Caco-2 (cell line): Measurements from ENCODE around the gene LRRC8B. TPM values are rescaled to one million over a fixed set of nuclear protein-coding genes. Genes with fewer than 3 reads are reported as not detected.

Experiments used
- BruUV-seq: library from RNA; stranded (reverse); fragments of 400-500 nt; replicated peaks from 2 replicates; lab custom pipeline; 2021; lab: Mats Ljungman, UMichigan
- CTCF ChIA-PET: fragments of 300-600 bp; sonication (Branson Sonifier 250); formaldehyde crosslinking; loops from one replicate; lab custom pipeline; 2022; ENCODE audit warnings: antibody characterized with exemption; lab: Charles Lee
- POLR2A ChIA-PET: fragments of 300-600 bp; sonication (Branson Sonifier 250); formaldehyde crosslinking; loops from one replicate; lab custom pipeline; 2022; ENCODE audit warnings: antibody characterized with exemption; lab: Charles Lee
- DNase-seq, 2 experiments: peaks; one replicate each; pipeline versions ENCODE4 v3.0.0 to v3.0.0-alpha.2; 2020 to 2022
- H3K27me3 ChIP-seq: replicated peaks from 2 replicates; pipeline ENCODE4 v1.6.0; 2011; ENCODE audit warnings: low read length; ENCODE audit not compliant: control insufficient read depth, insufficient read depth
- H3K36me3 ChIP-seq: 2 replicates; pipeline ENCODE4 v1.5.1; 2011; ENCODE audit warnings: low read length; ENCODE audit not compliant: control insufficient read depth, insufficient read depth
- H3K4me1 ChIP-seq: fragments of 250-450 bp; sonication (Bioruptor Pico); 2 replicates; pipeline ENCODE4 v1.5.1; 2020; ENCODE audit warnings: mild to moderate bottlenecking
- H3K4me3 ChIP-seq: 2 replicates; pipeline ENCODE4 v1.5.1; 2011; ENCODE audit warnings: low read depth, mild to moderate bottlenecking, control low read depth, low read length
- H3K9me3 ChIP-seq: fragments of 250-450 bp; sonication (Bioruptor Pico); 2 replicates; pipeline ENCODE4 v1.5.1; 2020; ENCODE audit warnings: mild to moderate bottlenecking, moderate library complexity
- H3K27ac Mint-ChIP-seq: one replicate; pipeline ENCODE4 v1.8.0; 2022; ENCODE audit warnings: mixed read lengths; ENCODE audit not compliant: unreplicated experiment
- H3K27me3 Mint-ChIP-seq: one replicate; pipeline ENCODE4 v1.8.0; 2022; ENCODE audit warnings: mixed read lengths; ENCODE audit not compliant: insufficient read depth, unreplicated experiment
- H3K36me3 Mint-ChIP-seq: one replicate; pipeline ENCODE4 v1.8.0; 2022; ENCODE audit warnings: mild to moderate bottlenecking, mixed read lengths; ENCODE audit not compliant: insufficient read depth, unreplicated experiment
- H3K4me1 Mint-ChIP-seq: one replicate; pipeline ENCODE4 v1.8.0; 2022; ENCODE audit warnings: low read depth, mixed read lengths; ENCODE audit not compliant: unreplicated experiment
- H3K4me3 Mint-ChIP-seq: one replicate; pipeline ENCODE4 v1.8.0; 2022; ENCODE audit warnings: mild to moderate bottlenecking, moderate library complexity, mixed read lengths; ENCODE audit not compliant: unreplicated experiment
- H3K9me3 Mint-ChIP-seq: one replicate; pipeline ENCODE4 v1.8.0; 2022; ENCODE audit warnings: mixed read lengths; ENCODE audit not compliant: unreplicated experiment
- intact Hi-C: fragments of 100-400 bp; cut with micrococcal nuclease; formaldehyde crosslinking; loops from one replicate; pipeline ENCODE4 v1.10.0; 2022; ENCODE audit not compliant: unreplicated experiment
- total RNA-seq: library from RNA; stranded (reverse); gene quantifications from 2 replicates; pipeline ENCODE4 v1.2.3, GENCODE V29; 2022
- TF ChIP-seq, protein P1 (sequence below), 2 experiments: fragments of 200-600 bp in 1 of 2; IDR thresholded peaks; 1 replicate in 1 of 2; 2 replicates in 1 of 2; pipeline versions ENCODE4 v1.5.1 to v1.8.0; 2011 to 2022; ENCODE audit warnings: antibody characterized with exemption in 1 of 2, control low read depth in 1 of 2, inconsistent platforms in 1 of 2, low read depth in 1 of 2, low read length in 1 of 2, mild to moderate bottlenecking in 1 of 2, moderate library complexity in 1 of 2; ENCODE audit not compliant: insufficient read depth in 1 of 2, severe bottlenecking in 1 of 2, unreplicated experiment in 1 of 2

The LRRC8B gene
- total RNA-seq, 1 experiment from 2014 or later = 10.8 TPM

DNA sequence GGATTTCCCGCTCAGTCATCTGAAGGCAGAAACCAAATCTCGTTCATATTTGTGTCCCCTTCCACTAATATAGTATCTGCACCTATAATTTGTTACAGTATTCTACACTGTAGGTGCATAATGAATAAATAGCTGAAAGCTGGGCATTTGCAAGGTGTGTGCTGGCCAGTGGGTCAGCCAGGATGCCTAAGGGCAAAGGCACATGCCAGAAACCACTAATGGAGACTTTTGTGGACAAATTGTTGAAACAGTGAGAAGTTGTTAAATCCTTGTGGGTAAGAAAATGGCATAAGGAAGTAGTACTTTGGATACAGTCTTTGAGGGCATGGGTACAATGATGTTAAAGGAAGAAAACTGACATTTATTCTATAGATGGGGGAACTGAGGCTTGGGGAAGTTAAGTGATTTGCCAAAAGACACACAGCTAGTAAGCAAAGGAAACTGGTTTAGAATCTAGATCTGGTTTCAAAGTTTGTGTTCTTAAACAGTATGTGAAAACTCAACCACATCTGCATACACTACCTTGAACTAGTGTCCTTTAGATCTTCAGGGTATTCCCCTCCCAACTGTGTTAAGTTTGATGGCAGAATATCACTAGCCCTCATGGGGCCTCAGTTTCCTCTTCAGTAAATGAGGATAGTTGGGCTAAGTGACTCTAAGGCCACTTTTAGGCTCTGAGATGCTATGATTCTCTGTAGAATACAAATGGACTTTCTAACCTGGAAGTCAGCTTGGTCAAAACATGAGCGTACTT lies 81.8 kb downstream of the LRRC8B start:
- ChIA-PET POLR2A (no interaction called here), CTCF (no interaction called here)
- Histone ChIP-seq H3K36me3 (no peaks in the 10 kb centered on the region), H3K27me3 (no peaks in the 10 kb centered on the region), H3K4me3 (no peak overlapping the region), H3K9me3 (no peaks in the 10 kb centered on the region), H3K4me1 (no peaks in the 10 kb centered on the region)
- intact Hi-C loops = no loop called here
- Mint-ChIP-seq H3K9me3 (no peaks in the 10 kb centered on the region), H3K27me3 (no peaks in the 10 kb centered on the region), H3K4me1 (no peaks in the 10 kb centered on the region), H3K27ac (no peak overlapping the region), H3K36me3 (no peaks in the 10 kb centered on the region), H3K4me3 (no peak overlapping the region)
- no peak for DNase-seq
- TF ChIP-seq, protein P1, sequence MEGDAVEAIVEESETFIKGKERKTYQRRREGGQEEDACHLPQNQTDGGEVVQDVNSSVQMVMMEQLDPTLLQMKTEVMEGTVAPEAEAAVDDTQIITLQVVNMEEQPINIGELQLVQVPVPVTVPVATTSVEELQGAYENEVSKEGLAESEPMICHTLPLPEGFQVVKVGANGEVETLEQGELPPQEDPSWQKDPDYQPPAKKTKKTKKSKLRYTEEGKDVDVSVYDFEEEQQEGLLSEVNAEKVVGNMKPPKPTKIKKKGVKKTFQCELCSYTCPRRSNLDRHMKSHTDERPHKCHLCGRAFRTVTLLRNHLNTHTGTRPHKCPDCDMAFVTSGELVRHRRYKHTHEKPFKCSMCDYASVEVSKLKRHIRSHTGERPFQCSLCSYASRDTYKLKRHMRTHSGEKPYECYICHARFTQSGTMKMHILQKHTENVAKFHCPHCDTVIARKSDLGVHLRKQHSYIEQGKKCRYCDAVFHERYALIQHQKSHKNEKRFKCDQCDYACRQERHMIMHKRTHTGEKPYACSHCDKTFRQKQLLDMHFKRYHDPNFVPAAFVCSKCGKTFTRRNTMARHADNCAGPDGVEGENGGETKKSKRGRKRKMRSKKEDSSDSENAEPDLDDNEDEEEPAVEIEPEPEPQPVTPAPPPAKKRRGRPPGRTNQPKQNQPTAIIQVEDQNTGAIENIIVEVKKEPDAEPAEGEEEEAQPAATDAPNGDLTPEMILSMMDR (IDR thresholded peaks at IDR 0.05; ENCODE audit: insufficient read depth in 1 of 2, low read depth in 1 of 2, low read length in 1 of 2, severe bottlenecking in 1 of 2, unreplicated experiment in 1 of 2) = no peak
- no TSS peak for BruUV-seq

DNA sequence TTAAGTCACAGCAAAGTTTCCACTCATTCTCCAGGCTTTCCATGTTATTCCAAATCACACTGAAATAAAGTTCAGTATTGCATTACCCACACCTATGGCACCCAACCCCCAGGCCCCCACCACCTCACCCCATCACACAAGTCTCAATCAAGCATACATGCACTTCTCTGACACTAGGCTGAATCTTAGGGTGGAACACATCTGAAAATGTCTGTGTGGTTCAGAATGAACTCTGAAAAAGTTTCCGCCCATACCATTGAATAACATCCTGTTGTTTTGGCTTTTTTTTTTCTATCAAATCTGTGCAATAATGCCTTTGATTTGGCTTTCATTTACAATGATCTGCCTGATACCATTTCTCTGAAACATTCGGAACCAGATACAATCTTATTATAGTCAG lies 82.5 kb downstream of the LRRC8B start:
- Mint-ChIP-seq H3K9me3 (no peaks in the 10 kb centered on the region), H3K36me3 (no peaks in the 10 kb centered on the region), H3K4me3 (no peak overlapping the region), H3K27ac (no peak overlapping the region), H3K27me3 (no peaks in the 10 kb centered on the region), H3K4me1 (no peaks in the 10 kb centered on the region)
- ChIA-PET POLR2A (no interaction called here), CTCF (interaction anchor here (0.6 kb wide), 1 partner anchor 248 kb away, joined by 3 read pairs; no protein-coding TSS in a partner anchor)
- TF ChIP-seq, protein P1 (IDR thresholded peaks at IDR 0.05; ENCODE audit: insufficient read depth in 1 of 2, low read depth in 1 of 2, low read length in 1 of 2, severe bottlenecking in 1 of 2, unreplicated experiment in 1 of 2) = no peak
- Histone ChIP-seq H3K4me1 (no peaks in the 10 kb centered on the region), H3K9me3 (no peaks in the 10 kb centered on the region), H3K36me3 (no peaks in the 10 kb centered on the region), H3K4me3 (no peak overlapping the region), H3K27me3 (no peaks in the 10 kb centered on the region)
- no peak for DNase-seq
- intact Hi-C loops = no loop called here
- BruUV-seq = no TSS peak

DNA sequence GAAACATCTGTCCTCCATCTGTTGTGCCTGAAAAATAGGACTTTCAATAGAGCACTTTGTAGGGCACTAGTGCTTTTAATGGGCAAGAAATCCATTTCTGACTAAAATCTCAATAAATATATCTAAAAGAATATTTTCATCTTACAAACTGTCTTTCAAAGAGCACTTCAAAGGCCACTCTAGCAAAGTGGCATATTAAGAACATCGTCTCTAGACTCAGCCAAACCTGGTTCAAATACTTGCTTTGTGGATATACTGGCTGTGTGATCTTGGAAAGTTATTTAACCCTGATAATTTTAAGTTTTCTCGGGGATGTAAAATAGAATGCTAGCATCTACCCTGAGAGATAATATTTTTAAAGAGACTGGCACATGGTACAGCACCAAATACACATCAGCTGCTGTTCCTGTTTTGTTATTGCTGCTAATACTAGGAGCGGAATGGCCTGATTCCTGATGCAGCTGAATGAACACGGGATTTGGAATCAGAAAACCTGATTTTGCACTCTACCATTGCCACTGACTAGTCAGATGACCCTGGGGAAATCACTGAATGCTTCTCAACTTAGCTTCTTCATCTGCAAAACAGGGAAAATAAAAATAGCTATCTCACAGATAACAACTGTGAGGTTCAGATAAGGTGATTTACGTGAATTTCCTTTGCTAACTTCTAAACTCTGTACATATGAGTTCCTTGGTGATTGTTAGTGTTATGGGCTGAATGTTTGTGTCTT lies 83.1 kb downstream of the LRRC8B start:
- DNase-seq = no peak
- Mint-ChIP-seq H3K27ac (no peak overlapping the region), H3K36me3 (no peaks in the 10 kb centered on the region), H3K4me3 (no peak overlapping the region), H3K27me3 (no peaks in the 10 kb centered on the region), H3K4me1 (no peaks in the 10 kb centered on the region), H3K9me3 (no peaks in the 10 kb centered on the region)
- Histone ChIP-seq H3K9me3 (no peaks in the 10 kb centered on the region), H3K4me3 (no peak overlapping the region), H3K27me3 (no peaks in the 10 kb centered on the region), H3K36me3 (no peaks in the 10 kb centered on the region), H3K4me1 (no peaks in the 10 kb centered on the region)
- CTCF ChIA-PET = interaction anchor here (0.6 kb wide), 1 partner anchor 249 kb away, joined by 3 read pairs; no protein-coding TSS in a partner anchor
- intact Hi-C loops = no loop called here
- TF ChIP-seq, protein P1 (IDR thresholded peaks at IDR 0.05; ENCODE audit: insufficient read depth in 1 of 2, low read depth in 1 of 2, low read length in 1 of 2, severe bottlenecking in 1 of 2, unreplicated experiment in 1 of 2) = no peak
- POLR2A ChIA-PET = no interaction called here
- no TSS peak for BruUV-seq
